HCT116 (cell line): Measurements from ENCODE around the gene SYNPR. TPM values are rescaled to one million over a fixed set of nuclear protein-coding genes. Genes with fewer than 3 reads are reported as not detected.

Experiments used
- ATAC-seq: fragments of 200-7000 bp; cut with Tn5 transposase; 2 replicates; pipeline ENCODE4 v1.9.1; 2020; ENCODE audit warnings: mild to moderate bottlenecking, moderate library complexity
- BruUV-seq: library from RNA; stranded (reverse); fragments of 400-500 nt; replicated peaks from 2 replicates; lab custom pipeline; 2021; lab: Mats Ljungman, UMichigan
- CTCF ChIA-PET: fragments of 300-600 bp; sonication (Branson Sonifier 250); formaldehyde crosslinking; loops from one replicate; lab custom pipeline; 2021; ENCODE audit warnings: antibody characterized with exemption; lab: Charles Lee
- POLR2A ChIA-PET: fragments of 300-600, 350-600 bp; sonication (Branson Sonifier 250); formaldehyde crosslinking; loops from one replicate; lab custom pipeline; 2021; ENCODE audit warnings: antibody characterized with exemption; lab: Charles Lee
- RAD21 ChIA-PET, 2 experiments: fragments of 300-600 bp; sonication (Branson Sonifier 250); formaldehyde crosslinking; loops; one replicate each; lab custom pipeline; 2023; ENCODE audit warnings: low total read pairs in 2 of 2; ENCODE audit not compliant: uncharacterized antibody in 2 of 2, unreplicated experiment in 2 of 2, low non-redundant PET in 1 of 2; lab: Charles Lee
- DNase-seq: peaks from one replicate; pipeline ENCODE4 v3.0.0-alpha.2; 2010; ENCODE audit warnings: low read depth, low spot score
- H2AFZ ChIP-seq: fragments of 200-600 bp; shearing (Covaris generic), sonication (generic); 2 replicates; pipeline ENCODE4 v1.6.1; 2017; ENCODE audit warnings: low read depth, mixed run types, mixed read lengths, antibody characterized with exemption, low read length; ENCODE audit not compliant: poor library complexity, severe bottlenecking
- H3K27ac ChIP-seq: 2 replicates; pipeline ENCODE4 v1.5.1; 2012; ENCODE audit warnings: low read depth, low read length
- H3K27me3 ChIP-seq: fragments of 200-600 bp; sonication (generic); 2 replicates; pipeline ENCODE4 v1.6.1; 2016; ENCODE audit warnings: mixed run types, low read length, mixed read lengths; ENCODE audit not compliant: insufficient read depth
- H3K36me3 ChIP-seq, 2 experiments: fragments of 200-500 bp in 1 of 2; fragments of 200-600 bp in 1 of 2; sonication (Bioruptor generic) in 1 of 2; sonication (generic) in 1 of 2; 2 replicates each; pipeline versions ENCODE4 v1.5.1 to v1.6.1; 2014 to 2016; ENCODE audit warnings: low read length in 2 of 2, inconsistent platforms in 1 of 2, mixed read lengths in 1 of 2, mixed run types in 1 of 2; ENCODE audit not compliant: insufficient read depth in 2 of 2, control insufficient read depth in 1 of 2
- H3K4me1 ChIP-seq, 2 experiments: fragments of 200-600 bp in 1 of 2; sonication (generic) in 1 of 2; 2 replicates each; pipeline versions ENCODE4 v1.5.1 to v1.6.1; 2012 to 2017; ENCODE audit warnings: low read length in 2 of 2, inconsistent platforms in 1 of 2, mild to moderate bottlenecking in 1 of 2, mixed read lengths in 1 of 2, mixed run types in 1 of 2, moderate library complexity in 1 of 2; ENCODE audit not compliant: insufficient read depth in 2 of 2, control insufficient read depth in 1 of 2
- H3K4me2 ChIP-seq: fragments of 200-600 bp; sonication (generic); 2 replicates; pipeline ENCODE4 v1.6.1; 2017; ENCODE audit warnings: mixed run types, low read length, mixed read lengths
- H3K4me3 ChIP-seq, 2 experiments: fragments of 200-600 bp in 1 of 2; sonication (generic) in 1 of 2; replicated peaks in 1 of 2; 2 replicates each; pipeline ENCODE4 v1.5.1; 2011 to 2016; ENCODE audit warnings: low read length in 2 of 2, control low read depth in 1 of 2, low read depth in 1 of 2, mild to moderate bottlenecking in 1 of 2, mixed read lengths in 1 of 2, mixed run types in 1 of 2
- H3K79me2 ChIP-seq: fragments of 200-600 bp; sonication (generic); 2 replicates; pipeline ENCODE4 v1.6.1; 2017; ENCODE audit warnings: mild to moderate bottlenecking, mixed run types, low read length, moderate library complexity, mixed read lengths; ENCODE audit not compliant: insufficient read depth
- H3K9ac ChIP-seq: fragments of 200-600 bp; sonication (generic); 2 replicates; pipeline ENCODE4 v1.6.1; 2016; ENCODE audit warnings: low read length, mixed read lengths
- H3K9me2 ChIP-seq: fragments of 200-600 bp; sonication (generic), shearing (Covaris generic); 2 replicates; pipeline ENCODE4 v1.6.1; 2017; ENCODE audit warnings: mixed run types, mild to moderate bottlenecking, moderate library complexity; ENCODE audit not compliant: insufficient read depth
- H3K9me3 ChIP-seq, 2 experiments: fragments of 200-500 bp in 1 of 2; fragments of 200-600 bp in 1 of 2; sonication (Bioruptor generic) in 1 of 2; sonication (generic) in 1 of 2; 2 replicates each; pipeline ENCODE4 v1.6.1; 2014 to 2017; ENCODE audit warnings: low read length in 2 of 2, mixed read lengths in 2 of 2, inconsistent platforms in 1 of 2, low read depth in 1 of 2, mild to moderate bottlenecking in 1 of 2, mixed run types in 1 of 2, moderate library complexity in 1 of 2; ENCODE audit not compliant: control insufficient read depth in 1 of 2, insufficient read depth in 1 of 2
- H4K20me1 ChIP-seq: fragments of 200-600 bp; sonication (generic), shearing (Covaris generic); 2 replicates; pipeline ENCODE4 v1.6.1; 2017; ENCODE audit warnings: mixed run types, mild to moderate bottlenecking, moderate library complexity; ENCODE audit not compliant: insufficient read depth
- CBX3 ChIP-seq: IDR thresholded peaks from 2 replicates; pipeline ENCODE4 v1.6.1; 2012; ENCODE audit warnings: low read depth
- EGR1 ChIP-seq: IDR thresholded peaks from 2 replicates; pipeline ENCODE4 v1.6.1; 2012; ENCODE audit warnings: low read depth
- JUND ChIP-seq: IDR thresholded peaks from 2 replicates; pipeline ENCODE4 v1.6.1; 2012
- POLR2A ChIP-seq: IDR thresholded peaks from 2 replicates; pipeline ENCODE4 v1.7.0; 2011; ENCODE audit warnings: borderline replicate concordance; ENCODE audit not compliant: insufficient read depth, insufficient read length; ENCODE audit errors: extremely low read depth
- ZNF274 ChIP-seq: fragments of 200-500 bp; sonication (Bioruptor generic); IDR thresholded peaks from 2 replicates; pipeline ENCODE4 v1.6.1; 2014; ENCODE audit warnings: mild to moderate bottlenecking, low read depth, low read length, inconsistent platforms
- intact Hi-C: fragments of 100-400 bp; cut with micrococcal nuclease; formaldehyde crosslinking; loops from 2 replicates; pipeline ENCODE4 v1.10.0; 2022
- total RNA-seq: library from RNA; stranded (reverse); gene quantifications from one replicate; pipeline ENCODE4 v1.2.1, GENCODE V29; 2021; ENCODE audit not compliant: unreplicated experiment
- TF ChIP-seq, protein P1 (sequence below), 3 experiments: fragments of 200-600 bp in 1 of 3; sonication (generic) in 1 of 3; IDR thresholded peaks in 2 of 3; conservative IDR thresholded peaks in 1 of 3; 2 replicates each; pipeline ENCODE4 v1.5.1; 2012 to 2017; ENCODE audit warnings: low read depth in 2 of 3, low read length in 2 of 3, antibody characterized with exemption in 1 of 3, borderline replicate concordance in 1 of 3, control low read depth in 1 of 3, mild to moderate bottlenecking in 1 of 3, mixed read lengths in 1 of 3, mixed run types in 1 of 3, moderate library complexity in 1 of 3; ENCODE audit not compliant: insufficient read depth in 1 of 3

Gene SYNPR
- total RNA-seq, 1 experiment from 2014 or later, result not detected

DNA sequence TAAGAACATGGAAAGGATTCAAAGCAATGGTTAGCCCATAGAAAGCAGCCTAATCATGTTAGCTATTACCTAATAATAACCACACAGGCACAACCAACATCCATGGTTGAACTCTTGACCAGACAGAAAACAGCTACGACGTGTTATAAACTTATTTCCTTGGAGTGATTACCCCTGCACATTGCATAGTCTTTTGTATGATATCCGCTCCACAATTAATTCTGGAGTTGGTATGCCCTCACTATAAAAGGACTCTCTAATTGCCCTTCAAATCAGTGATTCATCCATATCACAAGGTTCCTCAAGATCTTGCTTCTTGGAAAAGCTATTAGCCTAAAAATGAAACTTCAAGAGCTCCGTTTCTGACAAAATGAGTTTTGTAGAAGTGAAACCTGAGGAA, 117.9 kb downstream of the SYNPR start:
- ATAC-seq (no peak), DNase-seq (no peak)
- H3K9ac ChIP-seq, result no peak overlapping the region
- no peaks in the 10 kb centered on the region for H3K79me2 ChIP-seq
- no peaks in the 10 kb centered on the region for H3K9me3 ChIP-seq
- BruUV-seq, result no TSS peak
- no peaks in the 10 kb centered on the region for H3K4me1 ChIP-seq
- no peak for TF ChIP-seq ZNF274
- TF ChIP-seq EGR1, result no peak
- no peak for TF ChIP-seq JUND
- no peak for TF ChIP-seq CBX3
- TF ChIP-seq POLR2A, result no peak
- no peak overlapping the region for H3K4me3 ChIP-seq
- H3K9me2 ChIP-seq, result no peaks in the 10 kb centered on the region
- H3K27ac ChIP-seq, result no peak overlapping the region
- no peak overlapping the region for H3K4me2 ChIP-seq
- no peaks in the 10 kb centered on the region for H3K36me3 ChIP-seq
- intact Hi-C loops, result no loop called here
- ChIA-PET RAD21 (no interaction called here), CTCF (no interaction called here), POLR2A (no interaction called here)
- no peak overlapping the region for H2AFZ ChIP-seq
- H4K20me1 ChIP-seq, result no peaks in the 10 kb centered on the region
- no peaks in the 10 kb centered on the region for H3K27me3 ChIP-seq

DNA sequence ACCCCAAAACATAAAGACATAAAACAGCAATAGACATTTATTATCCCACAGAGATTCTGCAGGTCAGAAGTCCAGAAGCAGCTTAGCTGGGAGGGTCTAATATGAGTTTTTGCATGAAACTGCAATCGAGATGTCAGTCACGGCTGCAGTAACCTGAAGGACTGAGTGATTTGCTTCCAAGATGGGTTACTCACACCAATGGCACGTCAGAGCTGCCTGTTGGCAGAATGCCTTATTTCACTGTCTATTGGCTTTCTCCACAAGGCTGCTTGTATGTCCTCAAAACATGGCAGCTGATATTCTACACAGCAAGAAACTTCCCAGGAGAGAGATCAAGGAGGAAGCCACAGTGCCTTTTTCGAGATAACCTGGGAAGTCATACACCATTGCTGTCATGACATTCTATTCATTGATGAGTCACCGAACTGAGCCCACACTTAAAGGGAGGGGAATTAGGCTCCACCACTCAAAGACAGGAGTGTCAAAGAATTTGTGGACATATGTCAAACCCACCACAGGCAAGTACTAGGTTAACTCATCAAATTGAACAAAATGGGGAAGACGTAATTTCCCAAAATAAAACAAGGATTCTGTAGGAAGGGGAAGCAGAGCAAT, 122.2 kb downstream of the SYNPR start:
- RAD21 ChIA-PET, result no interaction called here
- no peaks in the 10 kb centered on the region for H3K27me3 ChIP-seq
- ATAC-seq (no peak), DNase-seq (no peak)
- CTCF ChIA-PET, result no interaction called here
- H3K4me2 ChIP-seq, result no peak overlapping the region
- H3K27ac ChIP-seq, result no peak overlapping the region
- no peaks in the 10 kb centered on the region for H3K9me2 ChIP-seq
- no peak overlapping the region for H2AFZ ChIP-seq
- H3K79me2 ChIP-seq, result no peaks in the 10 kb centered on the region
- no TSS peak for BruUV-seq
- no peak overlapping the region for H3K9ac ChIP-seq
- POLR2A ChIA-PET, result no interaction called here
- no peak overlapping the region for H3K4me3 ChIP-seq
- intact Hi-C loops, result no loop called here
- H3K4me1 ChIP-seq, result no peaks in the 10 kb centered on the region
- no peaks in the 10 kb centered on the region for H3K36me3 ChIP-seq
- H3K9me3 ChIP-seq, result no peaks in the 10 kb centered on the region
- H4K20me1 ChIP-seq, result no peaks in the 10 kb centered on the region; the same call in 1 of the 2 replicates
- TF ChIP-seq, protein P1, sequence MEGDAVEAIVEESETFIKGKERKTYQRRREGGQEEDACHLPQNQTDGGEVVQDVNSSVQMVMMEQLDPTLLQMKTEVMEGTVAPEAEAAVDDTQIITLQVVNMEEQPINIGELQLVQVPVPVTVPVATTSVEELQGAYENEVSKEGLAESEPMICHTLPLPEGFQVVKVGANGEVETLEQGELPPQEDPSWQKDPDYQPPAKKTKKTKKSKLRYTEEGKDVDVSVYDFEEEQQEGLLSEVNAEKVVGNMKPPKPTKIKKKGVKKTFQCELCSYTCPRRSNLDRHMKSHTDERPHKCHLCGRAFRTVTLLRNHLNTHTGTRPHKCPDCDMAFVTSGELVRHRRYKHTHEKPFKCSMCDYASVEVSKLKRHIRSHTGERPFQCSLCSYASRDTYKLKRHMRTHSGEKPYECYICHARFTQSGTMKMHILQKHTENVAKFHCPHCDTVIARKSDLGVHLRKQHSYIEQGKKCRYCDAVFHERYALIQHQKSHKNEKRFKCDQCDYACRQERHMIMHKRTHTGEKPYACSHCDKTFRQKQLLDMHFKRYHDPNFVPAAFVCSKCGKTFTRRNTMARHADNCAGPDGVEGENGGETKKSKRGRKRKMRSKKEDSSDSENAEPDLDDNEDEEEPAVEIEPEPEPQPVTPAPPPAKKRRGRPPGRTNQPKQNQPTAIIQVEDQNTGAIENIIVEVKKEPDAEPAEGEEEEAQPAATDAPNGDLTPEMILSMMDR (IDR thresholded peaks at IDR 0.05 in 2 of 3, conservative IDR thresholded peaks at IDR 0.05 in 1 of 3; ENCODE audit: borderline replicate concordance in 1 of 3, insufficient read depth in 1 of 3, low read depth in 2 of 3, low read length in 2 of 3), result no peak
